GM19328 (cell line): Measurements from ENCODE around the gene CCDC68.
"Not testable (repeated sequence)": the region's sequence is repeated elsewhere in the genome, so short reads cannot be mapped to it uniquely, and the experiment has no call there.

ENCODE experiments used
- ATAC-seq: cut with Tn5 transposase; IDR thresholded peaks from one replicate; pipeline ENCODE4 v1.9.1; 2021; ENCODE audit warnings: mild to moderate bottlenecking, moderate library complexity; ENCODE audit not compliant: unreplicated experiment

Gene CCDC68, protein sequence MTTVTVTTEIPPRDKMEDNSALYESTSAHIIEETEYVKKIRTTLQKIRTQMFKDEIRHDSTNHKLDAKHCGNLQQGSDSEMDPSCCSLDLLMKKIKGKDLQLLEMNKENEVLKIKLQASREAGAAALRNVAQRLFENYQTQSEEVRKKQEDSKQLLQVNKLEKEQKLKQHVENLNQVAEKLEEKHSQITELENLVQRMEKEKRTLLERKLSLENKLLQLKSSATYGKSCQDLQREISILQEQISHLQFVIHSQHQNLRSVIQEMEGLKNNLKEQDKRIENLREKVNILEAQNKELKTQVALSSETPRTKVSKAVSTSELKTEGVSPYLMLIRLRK

GRCh38 chr18:54958704-54959625, at the start of gene CCDC68:
Gene CCDC68 (minus strand): TSS chr18:54959461. CDS start chr18:54942791, 16,670 bp downstream.
- ATAC-seq = no peak

DNA sequence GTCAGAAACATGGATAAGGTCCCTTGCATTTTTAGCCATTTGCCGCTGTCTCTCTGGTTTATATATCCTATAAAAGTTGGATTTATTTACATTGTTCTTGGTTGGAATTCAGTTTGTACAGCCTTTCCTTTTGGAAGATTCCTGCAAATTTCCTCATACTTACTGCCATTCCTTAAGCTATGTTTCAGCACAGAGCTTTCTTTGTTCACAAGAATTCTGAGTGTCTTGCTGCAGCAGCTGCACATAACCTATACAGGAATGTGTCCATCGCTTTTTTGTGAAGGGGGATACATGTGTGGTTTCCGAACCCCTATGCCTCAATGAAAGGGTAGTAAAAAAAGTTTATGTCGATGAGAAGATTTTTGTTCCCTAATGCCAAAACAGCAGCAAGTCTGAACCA, 48.3 kb upstream of the CCDC68 start:
- no peak for ATAC-seq

- ATAC-seq = no peak
Measured at GRCh38 chr18:55003695-55004094, 44.4 kb upstream of the CCDC68 start.

- ATAC-seq = no peak
Measured at GRCh38 chr18:55002261-55002660, 43.0 kb upstream of the CCDC68 start.

DNA sequence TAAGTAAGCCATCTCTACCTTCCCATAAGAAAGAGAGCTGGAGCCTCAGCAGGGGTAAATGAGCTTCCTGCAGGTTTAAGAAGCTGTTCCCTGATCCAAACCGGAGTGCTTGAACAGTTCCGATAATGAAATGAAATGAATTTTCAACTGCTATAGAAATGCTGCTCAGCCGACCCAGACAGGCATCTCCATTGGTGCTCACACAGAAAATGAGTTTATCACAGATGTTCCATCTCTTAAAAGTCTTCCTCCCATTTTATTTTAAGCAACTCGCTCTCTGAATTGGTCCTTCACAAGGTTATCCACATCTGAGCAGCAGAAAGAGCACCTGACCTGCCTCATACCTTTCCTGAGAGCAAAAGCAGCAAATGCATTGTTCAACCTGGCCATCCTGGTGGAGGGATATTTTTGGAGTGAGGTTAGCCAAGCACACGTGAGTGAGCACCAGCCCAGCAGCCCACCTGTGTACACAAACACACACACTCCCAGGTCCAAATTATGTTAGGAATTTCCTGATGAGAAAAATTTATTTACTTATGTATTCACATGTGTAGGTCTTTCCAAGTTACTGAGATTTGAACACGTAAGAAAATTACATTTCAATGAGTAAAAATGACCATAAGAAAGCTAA, 42.2 kb upstream of the CCDC68 start:
- no peak for ATAC-seq

DNA sequence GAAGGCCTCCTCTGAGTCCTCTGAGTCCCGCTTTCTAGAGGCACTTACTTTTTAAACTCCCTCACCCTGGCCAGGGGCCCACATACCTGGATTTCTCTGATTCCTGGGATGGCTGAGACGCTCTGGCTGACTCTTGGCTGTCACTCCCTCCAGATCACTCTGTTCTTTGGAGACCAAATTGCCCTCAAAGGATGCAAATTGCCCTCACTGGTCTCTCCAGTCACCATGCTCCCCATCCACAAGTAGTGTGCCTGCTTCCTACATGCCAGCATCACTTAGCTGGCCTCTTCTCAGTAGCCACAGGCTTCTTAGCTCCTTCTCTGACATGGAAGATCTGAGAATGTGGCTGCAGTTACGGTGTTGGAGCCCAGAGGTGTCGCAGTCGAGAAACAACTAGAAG, 41.3 kb upstream of the CCDC68 start:
- no peak for ATAC-seq

DNA sequence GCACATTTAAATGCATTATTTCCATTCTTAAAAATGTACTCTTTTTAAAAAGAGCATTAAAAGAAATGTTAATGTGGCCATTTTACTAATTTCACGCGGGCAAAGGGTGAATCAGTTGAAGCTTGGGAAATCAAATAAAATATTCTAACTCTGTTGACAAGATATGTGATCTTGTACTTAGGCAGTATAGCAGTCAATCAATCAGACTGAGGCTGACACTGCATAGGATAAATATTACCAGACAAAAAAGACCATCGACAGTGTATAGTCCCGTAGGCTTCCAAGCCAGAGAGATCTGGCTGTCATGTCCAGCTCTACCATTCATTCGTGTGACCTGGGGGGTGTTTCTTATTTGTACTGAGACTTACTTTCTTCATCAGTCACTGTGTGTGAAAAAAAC, 39.8 kb upstream of the CCDC68 start:
- ATAC-seq = no peak

GRCh38 chr18:54995421-54996143, 36.3 kb upstream of the CCDC68 start:
- no peak for ATAC-seq

DNA sequence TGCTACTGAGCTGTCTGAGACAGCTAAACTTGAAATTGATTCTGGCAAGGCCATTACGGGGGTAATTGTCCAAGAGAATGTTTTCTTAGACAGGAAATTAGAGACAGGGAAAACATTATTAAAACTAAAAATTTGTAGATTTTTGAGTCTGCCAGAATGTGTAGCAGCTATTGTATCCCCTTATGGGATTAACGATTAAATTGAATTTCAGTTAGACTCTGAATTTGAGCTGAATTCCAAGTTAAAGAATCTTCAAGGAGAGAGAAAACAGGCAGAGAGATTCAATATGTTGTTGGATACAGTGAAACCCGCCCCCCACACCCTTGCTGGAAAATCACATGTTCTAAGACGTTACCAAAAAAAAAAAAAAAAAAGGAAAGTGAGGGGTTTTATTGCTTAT, 32.7 kb upstream of the CCDC68 start:
- ATAC-seq = no peak

GRCh38 chr18:54984908-54985307, 25.6 kb upstream of the CCDC68 start:
- ATAC-seq = no peak

DNA sequence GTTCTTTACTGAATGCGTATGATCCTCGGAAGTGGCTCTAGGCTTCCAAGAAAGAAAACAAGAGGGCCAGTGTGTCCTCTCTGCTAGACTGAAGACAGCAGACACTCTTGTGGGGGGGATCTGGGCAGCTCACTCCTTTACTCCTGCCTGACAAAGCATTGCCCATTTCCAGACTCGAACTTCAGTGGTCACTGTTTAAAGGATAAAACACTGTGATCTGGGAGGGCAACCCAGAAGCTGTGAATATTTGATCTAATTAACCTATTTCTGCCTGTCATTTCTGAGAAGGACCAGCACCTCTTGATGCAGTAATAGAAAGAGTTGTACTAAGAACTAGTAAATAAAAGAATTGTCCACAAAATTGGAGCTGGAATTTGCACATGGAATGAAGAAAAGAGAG, 24.5 kb upstream of the CCDC68 start:
- no peak for ATAC-seq

- peak; percentile 73 for ATAC-seq
Measured at GRCh38 chr18:54983041-54983686, 23.9 kb upstream of the CCDC68 start.

- ATAC-seq = no peak
Measured at GRCh38 chr18:54981076-54981475, 21.8 kb upstream of the CCDC68 start.

DNA sequence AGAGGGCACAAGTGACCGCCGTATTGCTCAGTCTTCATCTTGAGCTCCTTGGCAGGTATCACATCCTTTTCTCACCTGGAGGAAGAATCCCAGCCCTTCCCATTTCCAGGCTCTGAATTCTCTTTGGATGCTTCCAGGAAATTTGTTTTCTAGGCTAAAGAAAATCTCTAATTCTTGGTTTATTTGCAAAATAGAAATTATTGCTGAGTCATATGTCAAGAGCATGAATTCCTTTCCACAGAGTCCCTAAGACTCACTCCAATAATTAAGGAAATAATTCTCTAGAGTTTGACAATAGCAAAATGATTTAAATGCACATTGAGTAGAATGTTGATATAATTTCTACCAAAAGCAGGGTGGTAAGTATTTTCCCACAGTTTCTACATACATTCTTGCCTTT, 16.3 kb upstream of the CCDC68 start:
- no peak for ATAC-seq

DNA sequence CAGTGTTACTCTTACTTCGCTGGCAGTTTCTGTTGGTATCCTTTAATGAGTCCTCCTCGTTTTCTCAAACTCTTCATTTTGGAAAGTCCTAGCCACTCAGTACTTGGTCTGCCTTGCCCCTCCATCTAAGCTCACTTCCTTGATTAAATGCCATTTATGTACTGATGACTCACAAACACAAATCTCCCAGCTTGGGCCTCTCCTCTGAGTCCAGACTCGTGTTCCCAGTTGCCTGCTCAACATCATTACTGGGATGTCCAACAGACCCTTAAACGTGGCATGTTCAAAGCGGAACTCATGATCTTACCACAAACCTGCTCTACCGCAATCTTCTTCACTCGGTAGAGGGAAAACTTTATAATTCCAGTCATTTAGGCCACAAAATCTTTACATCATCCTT, 13.8 kb upstream of the CCDC68 start:
- no peak for ATAC-seq

DNA sequence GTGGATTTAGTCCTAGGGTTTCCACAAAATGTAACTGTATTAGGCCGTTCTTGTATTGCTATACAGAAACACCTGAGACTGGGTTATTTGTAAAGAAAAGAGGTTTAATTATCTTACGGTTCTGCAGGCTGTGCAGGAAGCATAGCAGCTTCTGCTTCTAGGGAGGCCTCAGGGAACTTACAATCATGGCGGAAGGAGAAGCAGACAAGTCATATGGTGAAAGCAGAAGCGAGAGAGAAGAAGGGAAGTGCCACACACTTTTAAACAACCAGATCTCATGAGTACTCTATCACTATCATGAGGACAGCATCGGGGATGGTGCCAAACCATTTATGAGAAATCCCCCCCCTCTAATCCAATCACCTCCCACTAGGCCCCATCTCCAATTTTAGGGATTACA, 9.5 kb upstream of the CCDC68 start:
- ATAC-seq = no peak

DNA sequence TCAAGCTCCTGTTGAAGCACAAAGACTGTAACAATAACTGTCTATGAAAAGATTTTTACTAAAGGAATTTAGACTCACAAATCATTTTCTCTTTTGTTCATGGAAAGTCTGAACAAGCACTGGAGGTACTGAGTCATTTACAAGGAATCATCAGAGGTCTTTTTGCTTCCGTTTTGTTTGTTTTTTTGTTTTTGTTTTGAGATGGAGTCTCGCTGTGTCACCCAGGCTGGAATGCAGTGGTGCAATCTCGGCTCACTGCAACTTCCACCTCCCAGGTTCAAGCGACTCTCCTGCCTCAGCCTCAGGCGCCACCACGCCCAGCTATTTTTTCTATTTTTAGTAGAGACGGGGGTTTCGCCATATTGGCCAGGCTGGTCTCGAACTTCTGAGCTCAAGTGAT, 9.0 kb upstream of the CCDC68 start:
- not testable (repeated sequence) for ATAC-seq

DNA sequence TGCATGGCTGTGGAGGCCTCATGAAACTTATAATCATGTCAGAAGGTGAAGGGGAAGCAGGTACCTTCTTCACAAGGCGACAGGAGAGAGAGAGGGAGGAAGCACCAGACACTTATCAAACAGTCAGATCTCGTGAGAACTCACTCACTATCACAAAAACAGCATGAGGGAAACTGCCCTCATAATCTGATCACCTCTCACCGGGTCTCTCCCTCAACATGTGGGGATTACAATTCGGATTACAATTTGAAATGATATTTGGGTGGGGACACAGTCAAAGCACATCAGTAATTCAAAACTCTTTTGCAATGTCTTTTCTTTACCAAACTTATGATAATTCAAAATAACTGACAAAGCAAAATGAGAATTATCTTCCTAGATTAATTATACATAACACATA, 8.5 kb upstream of the CCDC68 start:
- ATAC-seq = no peak

- ATAC-seq = no peak
Measured at GRCh38 chr18:54964741-54965140, 5.5 kb upstream of the CCDC68 start.

DNA sequence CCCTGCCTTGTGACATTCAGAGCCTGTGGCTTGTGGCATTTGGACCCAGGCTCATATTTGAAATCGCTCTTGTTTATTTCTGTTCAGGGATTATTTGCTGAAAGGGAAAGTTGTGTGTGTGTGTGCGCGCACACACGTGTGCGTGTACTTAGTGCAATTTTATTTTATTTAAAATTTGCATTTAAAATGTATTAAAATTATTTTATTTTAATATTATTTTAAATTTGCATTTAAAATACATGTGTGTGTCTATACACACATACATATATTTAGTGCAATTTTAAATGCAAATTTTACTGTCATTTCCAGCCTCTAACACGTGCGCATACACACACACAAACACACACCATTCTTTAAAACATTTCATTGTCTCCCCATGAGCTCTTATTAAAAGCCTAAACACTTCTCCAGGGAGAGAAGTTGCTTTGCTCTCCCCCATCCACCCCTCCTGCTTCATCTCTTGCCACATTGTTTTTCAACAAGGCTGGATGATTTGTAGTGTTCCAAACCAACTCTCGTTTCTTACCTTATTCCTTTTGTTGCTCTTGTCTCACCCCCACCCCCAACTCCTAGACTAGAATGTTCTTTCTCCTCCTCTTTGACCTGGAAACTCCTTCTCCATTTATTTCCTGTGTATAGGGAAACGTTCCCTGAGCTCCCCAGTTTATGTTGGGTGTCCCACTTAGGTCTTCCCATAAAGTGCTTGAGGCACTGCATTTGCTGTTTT, 3.8 kb upstream of the CCDC68 start:
- ATAC-seq = no peak
